GM19467 (cell line): ENCODE results near the gene EDN1.

ENCODE experiments used
- ATAC-seq: cut with Tn5 transposase; IDR thresholded peaks from one replicate; pipeline ENCODE4 v1.9.1; 2021; ENCODE audit warnings: mild to moderate bottlenecking, moderate library complexity; ENCODE audit not compliant: unreplicated experiment

EDN1 gene

GRCh38 chr6:12289933-12290820 lies at the start of gene EDN1:
Gene EDN1 (plus strand): TSS chr6:12290361. CDS start chr6:12290630, 269 bp downstream.
- peak; percentile 79 for ATAC-seq

GRCh38 chr6:12241493-12242175 lies 48.5 kb upstream of the EDN1 start:
- ATAC-seq: no peak

GRCh38 chr6:12243169-12243568 lies 47.0 kb upstream of the EDN1 start:
- ATAC-seq: no peak

GRCh38 chr6:12245360-12245759 lies 44.8 kb upstream of the EDN1 start:
- no peak for ATAC-seq

- no peak for ATAC-seq
Observed at GRCh38 chr6:12245763-12246718, 44.1 kb upstream of the EDN1 start.

- no peak for ATAC-seq
Observed at GRCh38 chr6:12246900-12247299, 43.3 kb upstream of the EDN1 start.

DNA sequence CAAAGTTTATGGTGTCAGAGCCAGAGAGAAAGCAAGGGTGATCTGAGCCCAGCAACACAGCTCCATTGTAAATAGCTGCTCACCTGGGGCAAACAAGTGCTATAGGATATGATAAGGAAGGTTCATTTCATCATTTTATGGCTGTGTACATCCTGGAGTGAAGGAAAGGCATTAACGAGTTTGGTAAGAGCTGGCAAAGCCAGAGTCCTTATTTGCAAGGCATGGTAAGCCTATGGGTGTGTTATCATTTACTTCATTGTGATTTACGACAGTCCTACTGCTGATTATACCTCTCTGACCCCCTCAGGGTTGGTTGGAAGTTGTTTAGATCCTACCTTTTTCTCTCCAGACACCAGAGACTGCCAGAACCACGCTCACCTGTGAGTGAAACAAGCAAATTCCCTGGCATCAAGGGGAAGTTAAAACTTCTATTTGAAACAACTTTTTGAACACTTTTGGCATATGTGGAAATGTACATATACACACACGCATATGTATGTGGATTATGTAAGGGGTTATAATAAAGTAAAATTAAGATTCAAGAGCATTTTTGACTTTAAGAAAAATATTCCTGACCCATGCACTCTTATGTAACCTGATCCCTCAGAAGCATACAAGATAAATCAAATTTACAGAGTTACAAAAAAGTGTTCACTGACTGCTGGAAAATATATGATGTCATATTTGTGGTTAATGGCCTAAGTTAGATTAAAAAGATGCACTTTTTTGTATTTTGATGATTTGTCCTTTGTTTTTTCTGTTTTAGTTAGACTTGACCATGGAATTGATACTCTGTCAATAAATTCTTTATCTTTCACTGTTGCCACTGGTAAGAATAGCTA lies 40.4 kb upstream of the EDN1 start:
- no peak for ATAC-seq

DNA sequence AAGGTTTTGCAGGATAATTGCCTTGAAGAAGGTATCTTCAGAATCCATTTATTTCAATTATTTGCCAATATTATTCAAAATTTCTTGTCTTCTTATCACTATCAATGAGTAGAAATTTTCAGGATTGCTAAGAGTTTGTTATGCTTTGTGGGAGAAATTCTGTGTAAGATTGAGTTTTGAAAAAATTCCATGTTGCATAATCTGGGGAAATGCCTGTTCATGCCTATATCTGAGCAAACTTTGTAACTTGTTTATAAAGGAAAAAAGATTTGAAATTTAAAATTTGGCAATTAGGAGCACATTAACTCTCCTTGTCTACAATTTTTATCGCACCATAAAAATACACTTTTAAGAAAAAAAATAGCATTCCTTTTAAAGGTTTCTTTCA lies 39.8 kb upstream of the EDN1 start:
- no peak for ATAC-seq

- no peak for ATAC-seq
Observed at GRCh38 chr6:12254210-12254609, 36.0 kb upstream of the EDN1 start.

DNA sequence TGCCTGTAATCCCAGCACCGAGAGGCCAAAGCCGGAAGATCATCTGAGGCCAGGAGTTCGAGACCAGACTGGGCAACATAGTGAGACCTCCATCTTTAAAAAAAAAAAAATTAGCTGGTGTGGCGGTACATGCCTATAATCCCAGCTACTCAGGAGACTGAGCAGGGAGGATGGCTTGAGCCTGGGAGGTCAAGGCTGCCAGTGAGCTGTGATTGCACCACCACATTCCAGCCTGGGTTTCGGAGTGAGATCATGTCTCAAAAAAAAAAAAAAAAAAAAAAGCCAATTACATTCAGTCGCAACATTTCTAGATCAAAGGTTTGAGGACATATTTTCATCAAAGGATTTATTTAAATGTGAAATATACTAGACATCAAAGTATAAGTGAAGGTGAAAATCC lies 32.0 kb upstream of the EDN1 start:
- ATAC-seq: no peak

- no peak for ATAC-seq
Observed at GRCh38 chr6:12258591-12259075, 31.5 kb upstream of the EDN1 start.

DNA sequence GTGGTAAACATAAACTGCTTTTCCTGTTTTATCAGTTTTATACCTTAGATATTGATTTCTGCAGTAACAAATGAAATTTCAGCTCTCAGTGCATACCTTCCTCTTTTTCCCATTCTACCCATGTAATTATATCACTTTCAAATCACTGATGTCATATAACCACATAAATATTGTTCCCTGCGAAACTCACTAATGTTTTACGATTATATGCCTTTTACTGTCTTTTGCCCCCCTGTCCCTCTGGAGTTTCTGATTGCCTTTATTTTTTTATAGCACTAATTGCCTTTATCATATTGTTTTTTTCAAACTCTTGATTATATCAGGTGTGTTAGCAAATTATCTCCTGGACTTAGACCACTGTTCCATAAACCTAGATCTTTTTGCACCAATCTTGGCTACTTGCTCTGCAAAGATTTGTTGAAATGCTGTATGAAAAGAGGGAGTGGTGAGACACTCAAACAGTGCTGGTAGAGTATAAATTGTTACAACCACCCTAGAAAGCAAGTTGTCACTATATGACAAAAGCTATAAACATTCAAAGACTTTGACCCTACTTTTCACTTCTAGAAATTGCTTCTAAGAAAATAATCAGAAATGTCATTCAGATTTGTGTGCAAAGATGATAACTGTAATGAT lies 29.6 kb upstream of the EDN1 start:
- ATAC-seq: no peak

- ATAC-seq: no peak
Observed at GRCh38 chr6:12261502-12261901, 28.7 kb upstream of the EDN1 start.

DNA sequence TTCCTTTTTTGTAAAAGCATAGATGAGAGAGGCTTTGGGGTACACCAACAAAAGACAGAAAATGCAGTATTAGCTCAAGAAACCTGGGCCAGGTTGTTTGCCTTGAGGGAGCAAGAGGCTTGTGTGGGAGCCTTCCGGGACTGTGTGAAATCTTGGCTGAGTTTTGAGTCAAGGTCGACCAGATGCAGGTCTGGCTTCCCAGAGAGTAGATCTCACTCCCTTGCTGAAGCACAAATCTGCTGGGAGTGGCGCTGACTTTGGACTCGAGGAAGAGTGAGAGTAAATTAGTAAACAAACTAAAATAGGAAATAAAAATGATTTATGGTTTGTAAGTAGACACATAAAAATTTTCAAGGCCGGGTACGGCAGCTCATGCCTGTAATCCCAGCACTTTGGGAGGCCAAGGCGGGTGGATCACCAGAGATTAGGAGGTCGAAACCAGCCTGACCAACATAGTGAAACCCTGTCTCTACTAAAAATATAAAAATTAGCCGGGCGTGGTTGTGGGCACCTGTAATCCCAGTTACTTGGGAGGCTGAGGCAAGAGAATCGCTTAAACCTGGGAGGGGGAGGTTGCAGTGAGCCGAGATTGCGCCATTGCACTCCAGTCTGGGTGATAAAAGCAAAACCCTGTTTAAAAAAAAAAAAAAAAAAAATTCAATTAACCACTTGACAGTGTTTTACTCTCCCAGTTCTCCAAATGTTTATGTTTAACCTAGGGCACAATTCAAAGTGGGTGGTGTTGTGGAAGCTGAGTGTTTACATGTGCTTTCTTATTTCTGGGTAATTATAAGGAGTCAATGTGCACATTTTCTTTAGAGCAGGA lies 27.7 kb upstream of the EDN1 start:
- ATAC-seq: no peak

- ATAC-seq: no peak
Observed at GRCh38 chr6:12263403-12263802, 26.8 kb upstream of the EDN1 start.

DNA sequence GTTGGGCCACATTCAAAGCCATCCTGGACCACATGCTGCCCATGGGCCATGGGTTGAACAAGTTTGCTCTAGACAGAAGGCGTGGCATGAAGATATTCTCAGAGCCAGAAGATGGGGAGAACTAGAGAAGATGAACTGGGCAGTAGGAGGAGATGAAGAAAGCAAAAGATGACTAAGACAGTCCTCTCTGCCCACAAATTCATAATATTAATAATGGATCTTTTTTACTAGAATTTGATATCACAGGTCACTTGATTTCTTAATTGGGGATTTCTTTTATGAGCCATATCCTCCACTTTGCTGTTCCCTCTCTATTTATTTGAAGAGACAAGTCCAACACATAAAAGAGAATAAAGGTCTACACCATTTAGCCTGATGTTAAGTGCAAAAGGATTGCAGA lies 25.5 kb upstream of the EDN1 start:
- no peak for ATAC-seq

GRCh38 chr6:12265296-12265695 lies 24.9 kb upstream of the EDN1 start:
- no peak for ATAC-seq

GRCh38 chr6:12265791-12266190 lies 24.4 kb upstream of the EDN1 start:
- no peak for ATAC-seq

- no peak for ATAC-seq
Observed at GRCh38 chr6:12266571-12266970, 23.6 kb upstream of the EDN1 start.
